A549 treated with CORT108297 at 1 μM for 4 hours (cell line): ENCODE results near the gene BTLA. TPM values are rescaled to one million over a fixed set of nuclear protein-coding genes. Genes with fewer than 3 reads are reported as not detected.

Experiments used
- total RNA-seq: library from RNA; stranded (reverse); fragments of 200-300 nt; extraction: Qiagen RNA extraction; gene quantifications from 5 replicates; pipeline ENCODE4 v1.2.3, GENCODE V29; 2022

BTLA gene, protein sequence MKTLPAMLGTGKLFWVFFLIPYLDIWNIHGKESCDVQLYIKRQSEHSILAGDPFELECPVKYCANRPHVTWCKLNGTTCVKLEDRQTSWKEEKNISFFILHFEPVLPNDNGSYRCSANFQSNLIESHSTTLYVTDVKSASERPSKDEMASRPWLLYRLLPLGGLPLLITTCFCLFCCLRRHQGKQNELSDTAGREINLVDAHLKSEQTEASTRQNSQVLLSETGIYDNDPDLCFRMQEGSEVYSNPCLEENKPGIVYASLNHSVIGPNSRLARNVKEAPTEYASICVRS
- 0.05 TPM in 1 of 5 replicates, not detected in the others for total RNA-seq

DNA sequence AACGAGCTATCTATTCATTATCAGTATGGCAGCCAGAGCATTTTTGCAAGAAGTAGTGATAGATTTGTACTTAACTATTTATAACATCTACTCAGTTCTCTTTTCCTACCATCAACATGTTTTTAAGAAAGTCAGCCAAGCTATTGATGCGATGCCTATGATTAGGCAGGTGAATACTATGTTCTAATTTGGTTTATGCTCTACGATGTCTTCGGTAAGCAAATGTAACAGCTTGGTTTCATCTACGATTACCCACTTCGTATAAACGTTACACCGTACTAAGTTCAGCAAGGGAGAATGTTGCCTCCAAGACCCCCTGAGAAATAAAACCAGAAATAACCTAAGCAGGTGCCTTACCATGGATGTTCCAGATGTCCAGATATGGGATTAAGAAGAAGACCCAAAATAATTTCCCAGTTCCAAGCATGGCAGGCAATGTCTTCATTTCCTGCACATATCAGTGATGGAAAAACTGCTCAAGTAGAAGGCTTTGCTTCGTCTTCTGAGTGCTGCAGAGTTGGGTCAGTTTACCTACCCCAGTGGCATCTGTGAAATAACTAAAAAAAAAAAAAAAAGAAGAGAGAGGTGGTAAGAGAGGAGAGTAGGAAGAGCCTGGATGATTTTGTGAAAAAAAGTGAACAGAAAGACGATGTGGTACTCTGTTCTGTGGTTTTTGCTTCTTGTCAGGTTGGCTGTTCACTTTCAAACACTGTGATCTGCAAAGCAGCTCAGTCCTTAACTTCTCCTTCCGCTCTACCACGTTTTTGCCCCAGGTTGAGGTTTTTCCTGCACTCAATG, at the start of gene BTLA:
Gene BTLA (minus strand): TSS at position 559 of the 798 bp plus-strand sequence. CDS start 114 bp downstream, at position 445.

Other genes starting within 250 kb of the BTLA start
- gene SLC9C1, start 205.3 kb downstream of the BTLA start, total RNA-seq: not detected in 5 replicates
- not detected in 5 replicates for gene CD200, start 166.3 kb downstream of the BTLA start, total RNA-seq
- gene ATG3, start 62.5 kb upstream of the BTLA start, total RNA-seq: 43.0 to 57.9 TPM (median 45.0 TPM) in 5 replicates
- 15.1 to 17.5 TPM (median 15.6 TPM) in 5 replicates for gene SLC35A5, start 62.6 kb upstream of the BTLA start, total RNA-seq
- gene CCDC80, start 141.7 kb upstream of the BTLA start, total RNA-seq: 30.9 to 66.0 TPM (median 50.8 TPM) in 5 replicates